Stimulated activated CD8-positive, alpha-beta memory T cell treated with anti-CD3 and anti-CD28 coated beads, Interleukin-12 subunit alpha, Interleukin-12 subunit beta, amount 100 ng/mL, for 1 hour (primary cell): Measurements from ENCODE around the gene TRIM37.
"Not testable (repeated sequence)": the region's sequence is repeated elsewhere in the genome, so short reads cannot be mapped to it uniquely, and the experiment has no call there.

Experiments used
- DNase-seq: peaks from one replicate; pipeline ENCODE4 v3.0.0-alpha.2; 2020; ENCODE audit warnings: low read depth

TRIM37 gene

DNA sequence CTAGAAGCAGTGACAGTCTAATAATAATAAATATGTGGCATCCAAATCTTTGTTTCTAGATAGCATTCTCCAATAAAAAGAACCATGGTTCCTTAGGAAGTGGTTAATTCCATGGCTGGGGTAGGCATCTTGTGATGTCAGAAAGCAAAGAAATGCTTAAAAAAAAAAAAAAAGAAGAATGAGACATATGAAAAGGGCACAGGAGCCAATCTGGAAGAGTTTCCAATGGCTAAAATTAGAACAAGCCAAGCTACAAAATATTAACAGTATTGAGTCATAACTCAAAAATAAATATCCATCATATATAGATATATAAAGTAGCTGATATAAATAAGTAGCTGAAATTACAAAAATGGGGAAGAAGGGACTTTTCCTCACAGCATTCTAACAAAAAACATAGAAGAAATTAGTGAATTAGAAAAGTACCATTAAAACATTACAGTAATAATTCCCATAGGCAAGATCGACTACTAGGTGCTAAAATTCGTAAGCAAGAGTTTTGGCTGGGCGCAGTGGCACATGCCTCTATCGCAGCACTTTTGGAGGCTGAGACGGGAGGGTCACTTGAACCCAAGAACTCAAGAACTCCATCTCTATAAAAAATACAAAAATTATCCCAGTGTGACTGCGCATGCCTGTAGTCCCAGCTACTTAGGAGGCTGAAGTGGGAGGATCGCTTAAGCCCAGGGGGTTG, 111.3 kb downstream of the TRIM37 start:
- no peak for DNase-seq

DNA sequence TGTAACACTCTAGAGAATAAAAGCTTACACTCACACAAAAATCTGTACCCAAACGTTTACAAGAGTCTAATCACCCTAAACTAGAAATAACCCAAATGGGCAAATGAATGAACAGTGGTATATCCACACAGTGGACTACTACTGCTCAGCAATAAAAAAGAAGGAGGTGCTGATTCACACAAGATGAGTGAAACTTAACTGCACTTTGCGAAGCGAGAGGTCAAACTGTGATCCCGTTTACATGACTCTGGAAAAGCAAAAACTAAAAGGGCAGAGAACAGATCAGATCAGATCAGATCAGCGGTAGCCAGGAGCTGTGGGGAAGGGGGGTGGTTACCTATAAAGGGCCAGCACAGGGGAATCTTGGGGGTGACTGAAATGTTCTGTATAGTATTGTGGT, 113.4 kb downstream of the TRIM37 start:
- DNase-seq = no peak

GRCh38 chr17:58991718-58992331, 114.9 kb downstream of the TRIM37 start:
- DNase-seq = no peak

- no peak for DNase-seq
These were observed 117.1 kb downstream of the TRIM37 start for GRCh38 chr17:58989629-58990028.

GRCh38 chr17:58985971-58986370, 120.7 kb downstream of the TRIM37 start:
- DNase-seq = no peak

DNA sequence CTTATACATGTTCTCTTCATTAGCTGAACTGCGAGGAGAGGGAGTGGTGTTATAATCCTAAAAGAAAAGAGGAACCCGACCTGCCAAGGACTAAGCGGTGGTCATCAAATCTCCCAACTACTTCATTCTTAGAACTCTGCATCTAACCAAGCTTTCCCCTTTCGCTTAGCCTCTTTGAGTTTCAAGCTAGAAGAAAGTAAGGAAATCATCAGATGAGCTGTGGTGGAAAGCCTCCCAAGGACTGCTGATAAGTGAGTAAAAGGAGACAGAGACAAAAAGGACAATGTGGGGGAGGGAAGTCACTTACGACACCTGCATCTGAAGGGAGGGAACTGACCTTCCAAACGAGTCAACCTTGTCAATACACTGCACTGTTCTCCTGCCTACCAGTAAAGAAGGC, 121.3 kb downstream of the TRIM37 start:
- DNase-seq = no peak

DNA sequence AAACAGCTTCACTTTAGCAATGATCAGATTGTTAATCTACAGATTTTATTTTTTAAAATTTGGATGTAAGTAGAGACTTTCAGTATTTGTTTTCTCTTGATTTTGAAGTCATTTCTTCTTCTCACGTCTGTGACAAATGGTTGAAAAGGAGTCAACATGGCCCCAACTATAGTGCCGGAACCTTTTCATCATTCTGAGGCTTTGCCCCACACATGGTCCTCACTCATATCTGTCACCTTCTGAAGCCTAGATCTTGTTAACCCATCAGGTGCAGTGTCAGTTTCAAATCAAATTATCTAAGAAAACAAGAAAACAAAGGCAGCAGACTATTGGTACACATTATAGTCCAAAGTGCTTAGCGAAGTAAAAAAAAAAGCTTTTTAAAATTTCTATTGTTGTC, 124.1 kb downstream of the TRIM37 start:
- no peak for DNase-seq

DNA sequence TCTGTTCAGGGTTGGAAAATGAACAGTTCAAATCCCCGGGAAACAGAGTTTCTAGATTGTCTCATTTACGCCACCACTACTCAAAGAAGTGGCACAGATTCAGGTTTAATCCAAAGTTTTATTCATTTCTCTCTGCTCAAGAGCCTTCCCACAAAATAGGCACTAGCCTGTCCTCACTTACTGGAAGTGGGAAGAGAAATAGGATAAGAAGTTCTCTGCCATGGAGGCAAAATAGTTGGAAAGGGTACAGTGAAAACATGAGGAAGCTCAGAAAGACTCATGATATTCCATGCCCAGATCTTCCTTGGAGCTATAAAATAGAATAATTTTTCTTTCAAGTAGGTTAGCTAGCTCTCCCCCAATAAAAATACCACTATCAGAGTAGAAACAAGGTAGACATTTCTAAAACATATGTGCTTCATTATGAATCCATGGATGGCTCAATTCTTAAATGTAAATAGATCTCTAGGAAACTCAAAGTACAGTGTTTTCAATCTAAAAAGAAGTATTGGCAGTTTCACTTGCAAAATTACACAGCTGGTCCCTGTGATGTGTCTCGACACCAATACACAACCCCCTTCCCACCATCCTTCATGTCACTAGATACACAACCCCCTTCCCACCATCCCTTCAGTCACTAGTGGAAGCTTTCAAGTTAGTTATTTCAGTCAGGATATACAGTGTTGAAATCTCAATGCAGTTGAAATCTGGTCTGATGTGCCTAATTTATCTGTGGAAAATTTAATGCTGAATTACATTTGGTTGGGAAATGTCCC, 125.8 kb downstream of the TRIM37 start:
- DNase-seq = no peak

DNA sequence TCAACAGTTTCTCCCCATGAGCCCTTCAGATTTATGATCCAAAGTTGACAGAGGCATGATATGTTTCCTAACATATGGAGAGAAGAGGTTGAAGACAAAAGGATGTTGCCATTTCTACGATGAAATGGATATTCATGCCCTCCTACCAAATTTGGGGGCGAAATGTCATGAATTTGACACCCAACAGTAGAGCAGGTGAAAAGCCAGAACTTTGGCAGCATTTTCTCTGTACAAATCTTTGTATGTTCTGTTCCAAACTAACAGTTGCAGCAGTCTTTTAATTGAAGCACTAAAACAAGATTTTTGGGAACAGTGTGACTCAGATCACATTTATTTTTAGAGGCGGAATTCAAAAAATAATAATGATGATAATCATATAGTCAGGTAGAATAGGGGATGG, 130.1 kb downstream of the TRIM37 start:
- DNase-seq = no peak

DNA sequence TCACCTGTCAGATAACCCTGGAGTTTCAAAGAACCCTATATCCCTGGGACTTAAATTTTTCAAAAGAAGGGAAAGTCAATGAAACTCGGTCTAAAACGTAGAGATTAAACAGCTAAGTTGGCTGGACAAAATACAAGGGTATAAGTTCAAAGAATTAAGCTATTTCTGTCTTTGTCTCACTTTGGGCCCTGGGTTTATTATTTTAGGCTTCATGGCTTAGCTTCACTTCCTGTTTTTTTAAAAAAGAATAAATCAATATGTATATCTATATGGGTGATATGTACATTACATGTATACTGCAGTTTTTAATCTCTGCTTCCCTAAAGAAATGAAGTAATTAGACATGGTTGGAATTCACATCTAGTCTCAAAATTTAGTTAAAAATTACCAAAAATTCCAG, 132.3 kb downstream of the TRIM37 start:
- DNase-seq = no peak

GRCh38 chr17:58970609-58971450, 135.8 kb downstream of the TRIM37 start:
- no peak for DNase-seq

GRCh38 chr17:58969612-58970011, 137.1 kb downstream of the TRIM37 start:
- no peak for DNase-seq

DNA sequence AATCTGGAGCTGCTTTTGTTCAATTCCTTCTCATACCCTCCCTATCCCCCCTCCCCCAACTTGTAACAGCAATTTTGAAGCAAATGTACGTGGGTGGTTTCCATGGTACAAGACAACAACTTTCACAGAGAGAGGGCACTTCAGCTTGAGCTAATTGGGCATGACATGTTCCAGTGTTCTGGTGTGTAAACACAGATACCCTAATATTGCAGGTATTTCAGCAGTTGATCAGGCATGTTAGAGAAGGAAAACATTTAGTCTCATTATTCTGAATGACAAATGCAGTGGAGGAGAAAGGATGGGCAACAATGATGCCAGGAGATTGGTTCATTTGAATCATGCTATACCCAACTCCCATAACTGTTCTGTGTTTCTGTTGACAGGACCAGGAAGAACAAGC, 137.5 kb downstream of the TRIM37 start:
- no peak for DNase-seq

GRCh38 chr17:58968426-58969061, 138.1 kb downstream of the TRIM37 start:
- no peak for DNase-seq

GRCh38 chr17:58966208-58966607, 140.5 kb downstream of the TRIM37 start:
- DNase-seq = no peak

DNA sequence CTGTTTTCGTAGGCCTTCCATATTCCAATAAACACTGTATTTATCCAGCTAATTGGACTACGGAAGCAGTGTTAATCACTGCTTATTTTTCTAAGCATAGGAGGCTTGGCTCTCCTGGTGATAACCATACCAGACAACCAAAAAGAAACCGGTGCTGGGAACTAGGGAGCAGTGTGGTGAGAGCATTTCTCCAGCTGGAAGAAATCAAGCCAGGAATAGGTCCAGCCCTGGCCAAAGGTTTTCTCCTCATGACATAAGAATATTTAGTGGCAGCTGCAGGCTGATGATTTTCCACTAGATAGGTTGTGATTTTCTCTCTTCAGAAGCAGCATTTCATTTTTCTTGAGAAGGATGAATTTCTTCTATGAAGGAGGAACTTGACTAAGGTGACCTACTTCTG, 141.5 kb downstream of the TRIM37 start:
- no peak for DNase-seq

GRCh38 chr17:58960068-58960467, 146.6 kb downstream of the TRIM37 start:
- no peak for DNase-seq

- DNase-seq = not testable (repeated sequence)
These were observed 149.0 kb downstream of the TRIM37 start for GRCh38 chr17:58957725-58958073.

DNA sequence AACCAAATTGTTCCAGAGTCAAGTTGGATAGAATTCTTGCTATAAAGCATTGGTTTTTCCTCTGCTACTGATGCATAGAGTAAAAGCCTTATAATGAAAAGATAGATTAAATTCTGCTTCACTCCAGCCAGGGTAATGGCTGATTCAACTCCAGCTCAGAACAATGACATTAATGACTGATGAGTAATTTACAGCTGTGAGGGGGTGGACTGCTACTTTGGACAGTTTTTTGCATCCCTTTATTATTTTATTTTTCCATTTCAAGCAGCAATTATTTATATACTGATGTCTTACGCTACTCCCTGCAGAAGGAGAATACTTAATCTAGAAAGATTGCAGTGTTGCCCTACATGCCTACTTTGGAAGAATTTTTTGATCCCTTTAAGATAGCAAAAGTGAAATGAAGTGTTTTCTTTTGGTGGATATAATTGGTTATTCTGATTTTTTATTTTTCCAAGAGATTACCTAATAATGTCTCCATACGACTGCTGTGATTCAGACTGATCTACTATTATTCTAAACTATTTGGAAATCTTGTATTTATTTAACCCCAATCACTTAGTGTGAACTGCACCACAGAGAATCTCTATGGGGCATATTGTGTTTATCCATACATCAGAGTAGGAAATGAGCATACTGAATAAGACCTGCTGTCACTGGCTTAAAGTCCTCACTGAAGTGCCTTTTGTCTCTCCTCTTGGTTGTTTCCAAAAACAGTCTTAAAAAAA, 149.5 kb downstream of the TRIM37 start:
- DNase-seq = no peak

DNA sequence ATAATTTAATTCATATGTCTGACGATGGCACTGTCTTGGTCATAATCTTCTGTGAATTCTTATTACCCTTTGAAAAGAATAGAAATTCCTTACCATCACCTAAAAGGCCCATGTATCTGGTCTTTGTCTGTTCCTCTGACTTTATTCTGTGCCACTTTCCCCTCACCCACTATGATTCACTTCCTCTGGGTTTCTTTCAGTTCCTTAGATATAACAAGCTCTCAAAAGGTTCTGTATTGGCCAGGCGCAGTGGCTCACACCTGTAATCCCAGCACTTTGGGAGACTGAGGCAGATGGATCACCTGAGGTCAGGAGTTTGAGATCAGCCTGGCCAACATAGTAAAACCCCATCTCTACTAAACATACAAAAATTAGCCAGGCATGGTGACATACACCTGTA, 152.3 kb downstream of the TRIM37 start:
- DNase-seq = not testable (repeated sequence)

DNA sequence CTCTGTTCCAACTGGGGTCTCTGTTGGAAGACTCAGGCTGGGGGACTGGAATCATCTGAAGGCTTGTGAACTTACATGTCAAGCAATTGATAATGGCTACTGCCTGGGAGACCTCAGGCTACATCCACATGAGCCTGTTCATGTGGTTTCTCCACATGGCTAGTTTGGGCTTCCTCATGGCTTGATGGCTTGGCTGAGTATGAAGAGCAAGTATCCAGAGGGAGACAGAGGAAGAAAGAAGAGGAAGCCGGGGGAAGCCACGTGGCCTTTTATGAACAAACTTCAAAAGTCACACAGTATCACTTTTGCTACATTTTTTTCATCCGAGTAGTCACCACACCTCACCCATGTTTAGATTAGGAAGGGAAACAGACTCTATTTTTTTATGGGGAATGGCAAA, 158.9 kb downstream of the TRIM37 start:
- no peak for DNase-seq
